Measurements from ENCODE around the gene KIRREL3. TPM values are rescaled to one million over a fixed set of nuclear protein-coding genes. Genes with fewer than 3 reads are reported as not detected.

KIRREL3 gene
- total RNA-seq, 1 donor from 2014 or later = 1.6 TPM

DNA sequence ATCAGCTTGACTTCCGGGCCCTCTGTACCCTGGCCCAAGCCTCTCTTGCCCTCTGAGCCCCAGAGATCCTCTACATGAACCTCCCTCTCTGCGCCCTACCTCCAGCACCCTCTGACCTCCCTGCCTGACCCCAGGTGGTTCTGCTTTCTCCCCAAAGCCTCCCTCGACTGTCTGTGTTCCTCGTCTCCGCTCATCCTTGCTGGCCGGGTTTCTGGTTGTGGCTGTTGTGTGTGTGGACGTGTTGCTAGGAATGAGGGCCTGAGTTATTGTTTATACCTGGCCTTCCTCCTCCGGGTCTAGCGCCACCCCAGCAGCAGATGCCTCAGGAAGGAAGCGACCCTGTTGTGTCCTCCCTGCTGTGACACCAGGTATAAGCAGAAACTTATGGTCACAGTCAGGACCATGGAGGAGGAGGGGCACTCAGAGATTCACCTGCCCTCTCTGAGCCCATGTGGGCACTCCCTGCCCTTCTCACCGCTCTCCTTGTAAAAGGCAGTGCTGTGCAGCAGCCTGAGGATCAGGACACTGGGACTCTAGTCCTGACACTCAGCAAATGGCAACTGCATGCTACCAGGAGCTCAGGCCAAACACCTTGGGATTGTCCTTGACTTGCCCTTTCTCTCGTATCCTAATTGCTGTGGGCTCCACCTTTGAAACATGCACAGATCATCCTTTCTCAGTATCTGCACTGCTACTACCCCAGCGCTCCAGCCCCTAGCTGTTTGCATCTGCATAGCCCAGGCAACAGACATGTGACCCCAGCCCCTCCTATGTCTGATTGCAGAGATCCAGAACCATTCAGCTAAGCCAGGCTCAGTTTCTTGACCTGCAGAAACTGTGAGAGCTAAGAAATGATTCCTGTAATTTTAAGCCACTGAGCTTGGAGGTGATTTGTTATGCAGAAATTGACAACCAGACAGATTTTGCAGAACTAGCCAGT is 505.0 kb downstream of the KIRREL3 start:
- no peak for DNase-seq (ENCODE audit: low read depth)

DNA sequence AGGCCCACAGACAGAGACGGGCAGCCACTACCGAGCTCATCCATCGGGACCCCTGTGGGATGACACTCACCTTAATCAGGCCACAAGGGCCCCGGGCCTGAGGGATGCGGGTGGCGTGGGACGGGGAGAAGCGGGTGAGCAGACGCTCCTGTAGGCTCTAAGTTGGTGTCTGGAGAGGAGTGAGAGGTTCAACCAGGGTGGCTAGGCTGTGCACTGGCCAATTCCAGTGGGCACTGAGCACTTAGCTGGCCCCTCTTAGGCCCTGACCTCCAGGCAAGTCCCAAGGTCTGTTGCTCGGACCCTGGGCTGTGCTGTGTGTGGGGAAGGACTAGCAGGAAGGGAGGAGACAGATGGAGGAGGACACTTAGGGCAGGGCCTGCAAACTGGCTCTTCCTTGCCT is 505.7 kb downstream of the KIRREL3 start:
- no peak for DNase-seq (ENCODE audit: low read depth)

DNA sequence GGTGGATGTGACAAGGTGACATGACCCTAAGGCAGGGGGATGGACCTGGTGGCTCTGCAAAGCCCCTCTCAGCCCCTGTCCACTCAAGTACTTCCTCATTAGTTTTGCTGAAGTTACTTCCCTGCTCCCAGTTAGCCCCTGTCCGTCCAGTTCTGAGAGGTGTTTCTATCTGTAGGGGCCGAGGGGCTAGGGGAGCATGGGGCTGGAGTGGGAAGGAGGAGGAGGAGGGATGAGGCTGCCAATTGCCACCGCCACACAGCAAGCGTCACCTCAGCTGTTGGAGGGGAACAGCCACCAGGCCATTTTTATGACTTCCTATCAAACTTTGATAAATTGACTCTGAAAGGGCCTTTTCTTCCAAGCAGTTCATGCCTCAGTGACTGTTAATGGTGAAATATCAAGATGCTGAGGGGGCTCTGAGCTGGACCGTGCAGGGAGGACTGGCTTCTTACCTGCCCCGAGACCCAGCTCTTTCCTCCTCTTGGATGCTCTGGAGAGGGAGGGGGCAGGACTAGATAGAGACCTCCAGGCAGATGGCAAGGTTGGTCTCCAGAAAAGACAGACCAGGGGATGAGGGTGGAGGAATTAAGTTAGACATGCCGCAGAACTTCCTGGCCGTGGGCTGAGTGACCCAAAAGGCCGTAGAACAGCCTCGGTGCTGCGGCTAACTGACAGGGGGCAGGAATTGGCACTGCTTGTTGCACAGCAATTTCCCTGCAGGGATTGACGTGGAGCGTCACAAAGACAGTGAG is 508.1 kb downstream of the KIRREL3 start:
- DNase-seq (ENCODE audit: low read depth) = no peak

DNA sequence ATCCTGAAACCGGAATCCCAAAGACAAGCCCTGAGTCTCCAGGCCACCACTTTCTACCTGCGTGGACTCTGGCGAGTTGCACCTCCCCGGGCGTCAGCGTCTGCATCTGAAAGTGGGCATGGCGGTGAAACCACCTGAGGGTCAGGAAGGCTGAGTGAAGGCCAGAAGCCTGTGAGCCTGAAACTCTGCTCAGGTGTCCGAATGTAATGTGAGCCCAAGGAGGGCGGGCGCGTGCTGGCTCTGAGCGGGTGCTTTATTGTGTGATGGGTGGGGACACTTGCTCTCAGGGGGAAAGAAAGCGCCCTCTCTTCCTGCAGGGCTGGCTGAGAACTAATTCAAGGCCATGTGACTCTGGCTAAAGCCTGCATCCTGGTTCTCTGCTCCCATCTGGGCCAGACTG is 509.5 kb downstream of the KIRREL3 start:
- DNase-seq (ENCODE audit: low read depth) = no peak

DNA sequence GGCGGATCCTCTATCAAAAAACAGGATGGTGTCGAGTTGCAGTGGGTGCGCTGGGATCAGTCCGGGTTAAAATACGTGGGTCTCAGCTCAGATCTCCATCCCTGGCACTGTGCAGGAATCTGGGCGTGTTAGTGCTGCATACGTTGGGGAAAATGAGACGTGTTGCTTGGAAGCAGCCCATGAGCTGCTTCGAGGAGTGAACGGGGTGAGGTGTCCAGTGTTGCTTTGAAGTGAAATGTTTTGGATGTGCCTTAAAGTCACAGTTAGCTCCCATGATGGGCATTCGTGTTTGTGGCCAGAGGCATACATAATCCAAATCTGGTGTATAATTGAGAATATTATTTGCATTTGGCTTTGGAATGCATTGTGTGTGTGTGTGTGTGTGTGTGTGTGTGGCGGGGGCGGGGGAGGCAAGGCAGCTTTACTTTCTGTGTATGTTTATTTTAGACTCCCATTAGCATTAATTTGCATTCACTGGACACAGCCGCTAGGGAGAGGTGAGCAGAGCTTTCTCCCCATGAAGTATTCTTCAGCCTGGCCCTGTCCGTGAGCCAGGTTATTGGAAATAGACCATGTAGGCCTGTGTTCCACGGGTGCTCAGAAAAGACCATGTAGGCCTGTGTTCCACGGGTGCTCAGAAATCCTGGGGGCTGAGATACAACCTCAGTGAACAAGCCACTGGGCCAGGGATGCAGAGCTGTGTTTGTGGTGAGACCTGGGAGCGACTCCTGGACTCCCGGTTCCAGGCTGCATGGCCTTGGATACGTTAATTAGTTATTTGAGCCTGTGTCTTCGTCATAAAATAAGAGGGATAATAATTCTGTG is 510.5 kb downstream of the KIRREL3 start:
- no peak for DNase-seq (ENCODE audit: low read depth)

DNA sequence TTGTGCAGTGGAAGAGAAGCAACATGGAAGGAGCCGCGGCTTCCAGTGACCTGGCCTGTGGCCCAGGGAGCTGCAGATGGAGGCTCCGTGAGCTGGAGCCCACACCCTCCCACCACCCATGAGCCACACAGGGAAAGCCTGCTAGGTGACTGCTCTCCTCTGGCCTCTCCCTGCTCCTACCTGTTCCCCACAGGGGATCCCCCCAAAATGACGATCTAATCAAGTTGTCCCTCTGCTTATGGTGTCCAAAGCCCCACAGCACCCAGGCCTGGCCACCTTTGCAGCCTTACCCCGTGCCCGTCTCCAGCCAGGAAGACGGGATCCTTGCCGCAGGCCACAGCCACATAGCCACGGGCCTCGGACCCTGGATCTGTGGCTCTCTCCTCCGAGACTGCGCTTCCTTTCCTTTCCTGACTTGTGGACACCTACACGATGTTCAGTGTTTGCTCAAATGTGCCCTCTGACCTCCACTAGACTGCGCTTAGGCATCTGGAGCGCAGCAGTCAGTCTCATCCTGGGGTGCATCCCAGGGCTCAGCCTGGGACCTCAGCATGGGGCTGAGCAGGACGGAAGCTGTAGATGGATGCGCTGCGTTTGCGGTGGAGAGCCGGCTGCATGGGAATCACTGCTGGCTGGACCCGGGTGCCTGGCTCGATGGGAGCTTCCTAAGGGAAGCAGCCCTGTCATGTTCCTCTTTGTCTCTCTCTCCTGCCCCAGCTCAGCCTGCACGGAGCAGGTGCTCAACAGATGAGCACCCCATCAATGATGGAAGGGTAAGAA is 511.8 kb downstream of the KIRREL3 start:
- DNase-seq (ENCODE audit: low read depth) = no peak

DNA sequence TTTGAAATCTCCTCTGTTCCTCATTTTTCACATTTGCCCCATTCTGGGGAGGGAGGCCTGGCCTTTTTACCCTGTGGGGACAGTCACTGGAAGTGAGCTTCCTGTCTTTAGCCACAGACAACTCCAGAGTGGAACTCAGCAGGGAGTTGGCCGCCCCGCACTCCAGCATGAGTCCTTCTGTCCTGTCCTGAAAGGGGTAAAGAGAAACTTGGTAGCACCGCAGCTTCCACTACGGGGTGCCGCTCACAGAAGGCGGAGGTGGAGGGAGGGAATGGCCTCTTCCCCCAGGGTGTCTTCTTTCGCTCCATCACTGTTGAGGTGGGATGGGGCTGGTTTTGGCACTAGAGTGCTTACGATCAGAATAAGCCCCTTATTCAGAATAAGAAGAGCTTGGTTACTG is 512.9 kb downstream of the KIRREL3 start:
- no peak for DNase-seq (ENCODE audit: low read depth)

DNA sequence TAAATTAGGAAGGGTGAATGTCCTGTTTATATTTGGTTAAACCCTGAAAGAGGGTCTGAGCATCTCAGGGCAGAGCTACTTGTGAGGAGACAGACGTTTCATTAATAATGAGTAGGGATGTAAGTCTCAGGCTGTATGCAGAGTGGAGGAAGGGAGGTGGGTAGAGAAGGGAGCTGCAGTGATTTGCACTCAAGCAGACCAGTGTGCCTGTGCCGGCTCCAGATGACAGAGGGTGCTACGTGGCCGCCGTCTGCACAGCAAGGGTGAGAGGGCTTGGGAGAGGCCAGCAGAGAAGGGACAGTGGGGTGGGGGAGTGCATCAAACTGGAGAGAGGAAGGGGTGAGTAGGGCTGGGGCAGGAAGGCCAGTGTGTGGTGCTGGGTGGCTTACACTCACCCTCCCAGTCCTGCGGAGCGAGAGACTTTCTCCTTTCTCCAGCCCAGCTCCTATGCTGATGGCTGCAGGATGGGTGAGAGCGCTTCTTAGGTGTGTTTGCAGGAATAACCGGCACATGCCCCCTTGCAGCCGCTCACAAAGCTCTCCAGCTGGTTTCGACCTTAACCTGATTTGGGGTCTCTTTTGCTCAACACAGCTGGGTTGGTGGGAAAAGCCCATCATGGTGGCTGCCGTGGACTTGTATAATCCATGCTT is 514.5 kb downstream of the KIRREL3 start:
- DNase-seq (ENCODE audit: low read depth) = no peak

DNA sequence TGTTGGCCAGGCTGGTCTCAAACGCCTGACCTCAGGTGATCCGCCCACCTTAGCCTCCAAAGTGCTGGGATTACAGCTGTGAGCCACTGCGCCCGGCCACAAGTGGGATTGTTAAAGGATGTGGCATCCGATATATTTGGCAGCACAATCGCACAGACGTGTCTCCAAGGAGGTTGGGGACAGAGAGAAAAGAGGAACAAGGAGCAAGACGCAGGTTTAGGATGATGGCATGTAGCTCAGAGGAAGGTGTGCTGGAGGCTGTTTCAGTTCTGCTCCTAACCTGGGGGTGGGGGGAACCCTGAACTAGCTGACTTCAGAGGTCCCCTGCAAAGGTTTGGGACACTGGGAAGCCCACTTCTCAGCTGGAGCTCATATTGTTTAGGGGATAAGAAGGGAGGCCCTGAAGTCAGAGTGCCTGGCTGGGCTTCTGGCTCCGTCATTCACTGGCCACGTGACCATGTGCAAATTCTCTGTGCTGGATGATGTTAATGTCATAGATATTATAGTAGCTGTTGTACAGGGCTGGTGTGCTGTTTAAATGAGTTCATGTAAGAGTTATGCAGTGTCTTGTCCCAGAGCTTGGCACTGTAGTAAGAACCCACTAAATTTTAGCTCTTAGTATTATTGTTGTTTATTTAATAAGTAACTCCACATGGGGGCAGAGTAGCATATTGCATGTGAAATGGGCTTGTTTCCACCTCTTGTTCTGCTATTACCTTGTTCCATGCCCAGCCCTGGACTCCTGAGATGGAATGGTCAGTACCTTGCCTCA is 515.4 kb downstream of the KIRREL3 start:
- DNase-seq (ENCODE audit: low read depth) = peak; percentile 8

DNA sequence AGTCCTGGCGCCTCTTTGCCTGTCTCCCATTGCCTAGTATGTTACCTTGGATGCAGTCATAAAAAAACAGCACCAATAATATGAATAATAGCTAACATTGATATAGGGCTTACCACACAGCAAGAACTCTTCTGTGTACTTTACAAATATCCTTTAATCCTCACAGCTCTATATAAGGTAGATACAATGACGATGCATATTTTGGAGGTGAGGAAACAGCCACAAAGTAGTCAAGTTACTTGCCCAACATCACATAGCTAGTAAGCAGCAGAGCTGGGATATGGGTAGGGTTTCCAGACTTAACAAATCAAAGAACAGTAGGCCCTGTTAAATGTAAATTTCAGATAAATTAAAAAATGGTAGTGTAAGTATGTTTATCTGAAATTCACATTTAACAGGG is 516.3 kb downstream of the KIRREL3 start:
- DNase-seq (ENCODE audit: low read depth) = peak; percentile 59

DNA sequence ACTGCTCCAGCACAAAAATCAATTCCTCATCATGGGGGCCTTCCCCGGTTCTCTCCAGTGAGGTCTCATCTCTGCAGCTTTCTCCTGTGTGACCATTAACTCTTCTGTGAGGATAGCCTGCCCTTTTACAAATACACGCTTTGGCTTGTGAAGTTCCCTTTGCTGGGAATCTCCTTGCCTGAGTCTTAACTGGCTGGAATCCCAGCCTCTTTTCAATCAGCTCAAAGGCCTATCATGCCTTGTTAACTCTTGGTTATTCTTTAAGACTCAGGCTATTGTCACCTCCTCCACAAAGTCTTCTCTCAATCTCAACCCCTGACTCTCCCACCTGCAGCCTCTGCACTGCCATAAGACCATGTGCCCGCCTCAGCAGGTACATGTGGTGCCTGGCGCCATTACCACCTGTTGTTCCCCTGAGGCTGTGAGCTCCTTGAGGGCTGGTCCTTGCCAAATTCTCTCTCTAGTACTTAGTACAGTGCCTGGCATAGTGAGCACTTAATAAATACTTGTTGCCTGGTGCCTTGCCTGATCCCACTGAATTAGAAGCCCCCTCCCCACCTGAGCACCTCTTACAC is 516.9 kb downstream of the KIRREL3 start:
- no peak for DNase-seq (ENCODE audit: low read depth)

DNA sequence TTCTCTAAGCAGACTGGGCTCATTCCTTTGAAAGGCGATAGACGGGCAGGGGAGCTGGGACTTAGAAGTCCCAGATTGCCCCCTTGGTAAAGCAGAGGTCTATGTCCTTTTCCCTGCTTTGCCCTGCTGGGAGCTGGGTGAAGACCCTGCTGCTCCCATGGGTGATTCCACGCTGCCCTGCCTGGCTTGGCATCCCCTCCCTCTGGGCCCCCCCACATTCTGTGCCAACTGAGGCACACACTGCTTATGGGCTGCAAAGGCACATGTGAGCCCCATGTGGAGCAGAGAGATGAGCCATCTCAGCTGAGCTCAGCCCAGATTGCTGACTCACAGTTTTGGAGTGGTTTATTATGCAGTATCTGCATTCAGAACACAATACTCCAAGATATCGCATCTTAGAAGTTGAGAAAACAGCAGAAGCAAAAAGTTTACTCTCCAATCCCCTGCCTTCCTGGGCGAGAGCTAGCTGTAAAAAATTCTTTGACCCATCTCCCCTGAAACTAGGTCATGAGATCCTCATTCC is 517.9 kb downstream of the KIRREL3 start:
- no peak for DNase-seq (ENCODE audit: low read depth)

DNA sequence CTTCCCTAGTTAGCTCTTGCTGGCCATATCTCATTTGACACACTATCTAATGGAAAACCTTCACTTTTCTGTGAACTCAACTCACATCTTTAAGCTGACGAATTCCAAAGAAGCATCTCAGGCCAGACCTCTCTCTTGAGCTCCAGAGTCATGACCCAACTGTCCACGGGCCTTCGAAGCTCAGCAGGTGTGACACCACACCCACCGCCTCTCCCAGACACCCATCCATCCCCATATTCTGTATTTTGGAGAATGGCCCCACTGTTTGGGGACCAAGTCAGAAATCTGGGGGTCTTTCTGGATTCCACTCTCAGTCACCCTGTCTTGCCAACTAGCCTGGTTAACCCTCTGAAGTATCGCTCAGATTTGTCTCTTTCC is 519.3 kb downstream of the KIRREL3 start:
- no peak for DNase-seq (ENCODE audit: low read depth)

DNA sequence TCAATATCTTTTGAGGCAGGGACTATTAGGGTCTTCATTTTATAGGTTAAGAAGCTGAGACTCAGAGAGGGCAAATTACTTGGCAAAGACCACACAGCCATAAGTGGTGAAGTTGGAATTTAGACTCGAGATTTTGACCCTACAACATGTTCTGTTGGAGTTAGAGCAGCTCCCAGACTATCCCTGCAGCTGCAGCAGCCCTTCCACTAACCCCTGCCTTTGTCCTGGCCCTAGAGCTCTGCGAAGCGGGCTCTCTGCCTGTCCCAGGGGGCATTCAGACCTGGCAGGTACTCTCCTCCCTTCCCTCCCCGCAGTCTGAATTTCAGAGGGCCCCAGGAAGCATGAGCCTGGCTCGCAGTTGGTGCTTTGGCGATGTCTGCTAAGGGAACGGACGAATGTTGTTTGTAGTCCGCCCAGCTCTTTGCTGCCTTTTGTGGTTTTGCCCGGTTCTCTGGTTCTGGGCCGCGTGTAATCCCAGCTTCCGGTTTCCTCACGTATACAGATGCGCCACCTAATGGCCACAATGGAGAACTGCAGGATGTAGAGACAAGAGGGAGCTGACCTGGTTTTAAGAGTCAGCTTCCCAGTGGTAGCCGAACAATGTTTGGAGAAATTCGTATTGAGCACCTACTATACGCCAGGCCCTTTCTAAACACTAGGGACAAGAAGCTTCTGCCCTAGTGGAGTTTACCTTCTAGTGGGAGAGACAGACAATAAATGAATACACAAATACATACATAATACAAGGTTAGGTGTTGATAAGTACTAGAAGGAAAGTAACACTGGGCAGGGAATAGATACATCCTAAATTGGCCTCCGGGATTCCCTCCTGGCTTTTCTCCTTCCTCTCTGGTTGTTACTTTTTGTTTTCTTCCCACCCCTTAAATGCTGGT is 519.9 kb downstream of the KIRREL3 start:
- DNase-seq (ENCODE audit: low read depth) = peak; percentile 90

DNA sequence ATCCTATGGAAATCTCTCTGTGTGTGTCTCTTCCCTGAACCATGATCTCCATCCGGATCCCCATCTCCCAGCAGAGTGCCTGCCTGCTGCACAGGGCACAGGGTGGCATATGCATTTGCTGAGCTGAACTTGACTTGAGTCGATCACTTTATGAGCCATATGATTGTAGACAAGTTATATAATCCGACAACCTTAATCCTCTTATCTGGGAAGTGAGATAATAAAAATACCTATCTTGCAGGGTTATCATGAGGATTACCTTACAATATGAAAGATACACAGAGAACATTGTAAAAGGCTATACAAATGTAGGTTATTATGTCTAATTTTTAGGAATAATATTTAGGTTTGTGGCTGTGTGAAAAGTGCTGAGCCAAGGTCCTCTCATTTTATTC is 520.6 kb downstream of the KIRREL3 start:
- DNase-seq (ENCODE audit: low read depth) = no peak

DNA sequence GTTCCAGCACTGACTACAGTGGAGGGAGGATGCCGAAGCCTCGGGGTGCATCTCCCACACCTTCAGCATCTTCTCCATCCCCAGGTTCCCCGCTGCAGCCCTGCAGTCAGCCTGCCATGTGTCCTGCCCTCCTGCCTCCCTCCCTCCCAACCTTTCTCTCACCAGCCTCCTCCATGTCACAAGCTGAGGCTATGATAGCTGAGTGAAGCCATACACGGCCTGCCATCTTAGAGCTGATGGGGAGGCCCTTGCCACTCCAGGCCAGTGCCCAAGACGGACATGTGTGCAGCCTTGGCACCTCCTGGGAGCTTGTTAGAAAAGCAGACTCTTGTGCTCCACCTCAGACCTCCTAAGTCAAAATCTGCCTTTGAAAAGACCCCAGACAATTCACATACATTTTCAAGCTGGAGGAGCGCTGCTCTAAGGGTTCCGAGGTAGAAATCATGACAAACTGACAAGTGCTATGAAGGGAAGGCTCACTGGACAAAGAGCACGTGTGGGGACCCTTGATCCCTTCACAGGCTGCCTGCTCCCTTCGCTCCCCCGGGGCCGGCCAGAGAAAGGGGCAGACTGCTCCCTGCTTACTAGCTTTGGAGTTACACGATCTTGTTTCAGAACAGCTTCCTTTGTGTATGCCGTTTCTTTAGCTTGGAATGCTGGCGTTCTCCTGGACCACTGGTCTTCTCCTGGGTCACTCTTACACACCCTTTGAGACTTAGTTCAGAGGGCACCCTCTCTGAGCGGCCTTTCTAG is 521.2 kb downstream of the KIRREL3 start:
- DNase-seq (ENCODE audit: low read depth) = no peak

DNA sequence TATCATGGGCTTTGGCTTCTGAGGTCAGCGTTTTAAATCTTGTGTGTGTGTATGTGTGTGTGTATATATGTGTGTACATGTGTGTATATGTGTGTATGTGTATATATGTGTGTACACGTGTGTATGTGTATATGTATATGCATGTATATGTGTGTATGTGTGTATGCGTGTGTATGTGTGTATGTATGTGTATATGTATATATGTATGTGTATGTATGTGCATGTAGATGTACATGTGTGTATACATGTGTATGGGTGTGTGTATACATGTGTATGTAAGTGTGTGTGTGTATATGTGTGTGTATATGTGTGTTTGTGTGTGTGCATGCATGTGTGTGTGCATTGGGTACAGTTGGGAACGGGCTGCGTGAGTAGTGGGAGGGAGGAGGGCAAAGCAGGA is 522.1 kb downstream of the KIRREL3 start:
- no peak for DNase-seq (ENCODE audit: low read depth)
